ACHN (cell line): ENCODE measurements around the gene PRKG1.

ENCODE experiments used
- DNase-seq: peaks from one replicate; pipeline ENCODE4 v3.0.0-alpha.2; 2015
- in situ Hi-C: cut with HindIII; loops from 2 replicates; pipeline ENCODE4 v1.10.0; 2017; ENCODE audit warnings: low sequenced_read_pairs, low pct_ligation_motif_present, low pct_unique_long_range_greater_than_20kb

The PRKG1 gene

DNA sequence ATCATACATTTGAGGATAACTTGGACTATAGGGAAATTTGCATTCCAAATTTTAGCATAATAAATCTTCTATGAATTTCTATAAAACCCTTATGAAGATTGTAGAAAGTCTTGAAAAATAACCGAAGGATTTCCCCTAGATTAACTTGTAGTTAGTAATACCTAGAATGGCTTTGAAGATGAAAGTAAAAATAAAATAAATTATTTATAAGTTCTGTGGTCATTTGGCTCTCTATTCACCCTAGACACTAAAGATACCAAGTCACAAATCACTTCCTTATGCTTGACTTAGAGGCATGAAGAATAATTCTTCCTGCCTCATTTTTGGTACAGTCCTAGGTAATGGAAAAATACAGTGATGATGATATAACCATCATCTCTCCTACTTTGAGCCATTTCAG, 545.8 kb downstream of the PRKG1 start:
- in situ Hi-C loops: no loop called here
- no peak for DNase-seq

DNA sequence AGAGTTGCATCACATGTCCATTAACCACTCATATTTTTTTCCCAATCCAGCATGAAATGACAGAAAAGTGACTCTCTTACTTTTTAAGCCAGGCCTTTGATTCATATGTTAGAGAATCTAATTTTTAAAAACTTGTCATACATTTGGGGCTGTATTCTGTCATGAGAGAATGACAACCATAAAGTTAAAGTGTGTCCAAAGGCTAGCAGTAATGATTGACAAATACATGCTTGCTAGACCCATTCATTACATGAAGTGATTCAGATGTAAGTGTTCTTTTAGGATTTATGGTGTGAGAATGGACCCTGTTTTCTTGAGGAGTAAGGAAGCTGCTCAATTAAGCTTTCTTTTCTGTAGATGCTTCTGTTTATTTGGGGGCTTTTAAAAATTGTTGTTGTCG, 549.7 kb downstream of the PRKG1 start:
- no peak for DNase-seq
- in situ Hi-C loops: no loop called here

DNA sequence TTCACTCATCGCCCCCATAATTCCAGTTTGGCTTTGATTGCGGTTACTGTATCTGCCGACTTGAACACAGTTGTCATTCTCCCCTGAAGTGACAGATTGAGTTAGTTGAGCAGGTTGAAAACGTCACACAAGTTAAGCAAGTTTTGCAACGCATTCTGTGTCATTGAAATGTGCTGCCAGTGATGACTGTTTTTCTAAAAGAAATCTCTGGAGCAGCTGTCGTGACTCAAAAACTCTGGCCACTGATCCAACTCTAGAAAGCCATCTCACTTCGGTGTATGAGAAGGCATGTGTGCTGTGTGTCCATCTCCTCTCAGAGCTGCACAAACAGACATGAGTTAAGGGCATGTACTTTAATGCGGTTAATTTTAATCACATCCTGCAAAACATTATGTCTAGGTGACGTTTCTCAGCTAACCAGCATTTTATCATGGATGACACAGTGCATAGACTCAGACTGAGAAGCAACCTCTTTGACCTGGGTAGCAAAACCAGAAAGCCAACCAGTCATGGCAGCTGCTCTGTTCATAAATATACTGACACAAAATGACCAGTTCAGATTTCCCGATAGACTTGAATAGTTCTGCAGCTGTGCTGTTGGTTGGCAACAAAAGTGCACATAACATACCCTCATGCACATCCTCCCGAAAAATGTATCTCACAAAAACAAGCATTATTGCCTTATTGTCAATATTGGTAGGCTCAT, 555.8 kb downstream of the PRKG1 start:
- DNase-seq: no peak
- in situ Hi-C loops: no loop called here

DNA sequence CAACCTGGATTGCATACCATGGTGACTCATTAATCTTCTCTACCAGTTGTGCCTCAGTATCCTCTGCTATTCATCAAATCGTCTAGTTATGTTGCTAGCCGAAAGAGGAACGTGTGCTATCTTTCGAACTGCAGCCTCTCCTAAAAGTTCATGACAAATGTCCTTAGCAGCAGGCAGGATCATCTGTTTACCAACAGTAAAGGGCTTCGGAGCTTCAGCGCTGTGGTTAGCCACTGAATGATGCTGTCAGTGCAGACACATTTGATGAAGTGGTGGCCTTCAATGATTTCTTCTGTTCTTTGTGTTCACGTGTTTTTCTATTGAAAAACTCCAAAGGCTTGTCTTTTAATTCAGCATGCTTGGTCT, 556.3 kb downstream of the PRKG1 start:
- in situ Hi-C loops: no loop called here

DNA sequence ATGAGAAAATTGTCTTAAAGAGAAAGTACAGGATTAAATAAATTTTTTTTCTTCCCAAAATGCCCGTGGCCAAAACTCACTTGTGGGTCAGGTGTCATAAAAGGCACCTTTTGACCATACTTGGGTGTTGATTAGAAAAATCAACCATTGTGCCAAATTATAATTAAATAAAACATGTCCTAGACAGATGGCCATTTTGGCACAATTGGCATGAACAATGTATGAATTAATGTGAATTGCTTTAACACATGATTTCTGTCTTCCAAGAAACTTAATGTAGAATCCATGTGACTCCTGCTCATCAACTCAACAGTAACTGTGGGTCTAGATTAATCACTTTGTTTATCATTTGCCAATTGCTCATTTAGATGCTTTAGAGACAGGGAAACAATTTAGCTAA, 561.1 kb downstream of the PRKG1 start:
- in situ Hi-C loops: no loop called here
- DNase-seq: no peak

More for the DNA sequence above, 556.3 kb downstream of the PRKG1 start:
- no peak for DNase-seq

DNA sequence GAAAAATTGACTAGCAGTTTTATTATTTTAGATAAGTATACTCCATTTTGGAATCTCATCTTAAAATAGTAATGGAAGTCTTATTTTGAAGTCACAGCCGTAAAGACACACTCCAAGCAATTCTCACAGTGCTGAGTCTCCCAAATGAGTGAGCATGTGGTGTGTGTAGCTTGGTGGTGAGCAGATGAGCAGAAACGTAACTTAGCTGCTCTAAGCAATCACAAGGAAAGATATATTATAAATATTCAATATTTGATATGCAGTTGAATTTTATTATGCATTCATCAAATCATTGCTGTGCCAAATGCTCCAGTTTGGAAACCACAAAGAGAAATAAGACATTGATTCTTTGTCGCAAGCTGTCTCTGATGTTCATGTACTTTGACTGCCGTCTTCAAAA, 563.9 kb downstream of the PRKG1 start:
- DNase-seq: no peak
- in situ Hi-C loops: no loop called here

DNA sequence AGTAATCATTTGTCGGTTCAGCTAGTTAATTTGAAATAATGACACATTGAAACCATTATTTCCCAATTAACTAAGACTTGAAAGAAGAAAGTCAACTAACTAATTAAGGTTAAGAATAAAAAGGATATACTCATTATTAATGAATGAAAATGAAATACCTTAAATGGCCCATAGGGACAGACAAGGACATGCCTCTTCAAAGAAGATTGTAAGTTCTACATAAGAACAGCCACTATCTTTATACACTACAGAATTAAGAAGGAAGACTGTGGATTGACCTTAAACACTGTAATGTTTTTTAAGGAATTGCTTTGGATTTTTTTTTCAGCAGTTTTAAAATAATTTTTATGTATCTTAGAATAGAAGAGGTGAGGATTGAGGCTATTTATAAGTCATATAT, 564.5 kb downstream of the PRKG1 start:
- DNase-seq: no peak
- in situ Hi-C loops: no loop called here

DNA sequence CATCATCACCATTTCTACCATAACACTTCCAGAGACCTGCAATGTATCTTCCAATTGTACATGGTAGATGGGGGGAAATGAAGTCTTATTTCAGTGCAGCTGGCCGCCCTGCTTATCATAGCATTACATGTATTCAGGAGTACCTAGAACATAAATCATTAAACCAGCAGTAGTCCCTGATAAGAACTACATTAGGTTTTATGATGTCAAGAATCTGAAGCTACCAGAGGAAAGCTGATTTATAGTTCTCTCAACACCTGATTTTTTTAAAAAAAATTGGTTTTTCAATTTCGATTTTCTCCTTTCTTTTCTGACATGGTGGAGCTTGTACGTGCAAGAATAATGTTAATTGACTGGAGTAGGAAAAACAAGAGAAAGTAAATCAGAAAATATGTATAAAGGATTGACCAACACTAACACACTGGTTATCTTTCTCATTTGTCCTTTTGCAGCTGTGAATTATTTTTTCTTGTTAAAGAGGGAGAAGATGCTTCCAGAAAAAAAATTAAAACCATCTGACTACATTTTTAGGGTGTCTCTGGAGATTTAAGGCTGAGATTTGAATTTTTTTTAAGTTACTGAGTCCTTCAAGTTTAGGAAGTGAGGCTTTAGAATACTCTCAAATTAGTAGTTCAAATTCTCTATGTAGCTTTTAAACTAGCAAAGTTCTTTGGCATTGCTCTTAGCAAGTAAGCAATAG, 566.0 kb downstream of the PRKG1 start:
- in situ Hi-C loops: no loop called here
- DNase-seq: no peak

DNA sequence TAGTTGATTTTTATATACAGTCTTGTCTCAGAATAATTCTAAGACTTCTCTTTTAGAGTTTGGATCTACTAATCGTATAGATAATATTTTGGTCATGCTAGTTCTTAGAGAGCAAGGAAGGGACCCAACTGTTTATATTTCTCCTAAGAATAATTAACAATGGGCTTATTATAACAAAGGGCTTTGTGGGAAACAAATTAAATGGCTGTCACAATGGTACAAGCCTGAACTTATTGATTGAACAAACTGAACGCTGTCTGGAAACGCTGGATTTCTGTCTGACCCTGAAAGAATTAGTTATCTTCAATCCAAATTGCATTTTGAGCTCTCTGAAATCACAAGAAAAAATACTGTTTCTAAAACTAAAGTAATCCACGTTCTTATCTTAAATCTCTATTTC, 568.3 kb downstream of the PRKG1 start:
- no peak for DNase-seq
- in situ Hi-C loops: no loop called here

DNA sequence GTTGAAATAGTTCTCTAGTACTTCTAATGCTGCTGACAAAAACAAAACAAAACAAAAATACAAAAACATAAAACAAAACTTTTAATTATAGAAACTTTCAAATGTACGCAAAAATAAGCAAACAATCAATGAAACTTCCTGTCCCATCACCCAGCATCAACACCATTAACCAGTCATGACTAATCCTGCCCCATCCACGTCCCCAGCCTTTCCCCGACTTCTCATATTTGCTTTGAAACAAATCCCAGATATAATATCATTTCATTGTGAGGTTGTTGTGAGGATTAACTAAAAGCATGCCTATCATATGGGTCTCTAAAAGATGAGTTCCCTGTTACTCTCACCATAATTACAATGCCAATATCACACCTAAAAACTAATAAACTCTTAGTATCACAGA, 569.4 kb downstream of the PRKG1 start:
- no peak for DNase-seq
- in situ Hi-C loops: no loop called here

DNA sequence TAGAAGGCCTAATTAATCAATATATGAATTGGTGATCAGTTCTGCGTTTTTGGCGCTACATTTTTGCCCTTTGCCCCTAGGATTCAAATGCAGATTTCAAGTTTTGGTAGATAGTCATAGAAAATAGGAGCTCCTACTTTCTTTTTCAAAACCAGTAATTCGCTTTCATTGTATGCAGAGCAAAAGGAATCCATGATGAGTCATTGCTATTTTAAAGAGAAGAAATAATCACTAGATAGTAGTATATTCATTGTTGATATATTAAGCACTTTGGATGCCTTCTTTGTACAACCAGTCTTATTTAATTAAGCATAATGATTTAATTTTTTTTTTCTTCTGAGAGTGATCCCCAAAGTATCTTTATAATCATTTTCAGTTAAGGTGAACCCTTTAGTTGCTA, 574.8 kb downstream of the PRKG1 start:
- DNase-seq: no peak
- in situ Hi-C loops: no loop called here

DNA sequence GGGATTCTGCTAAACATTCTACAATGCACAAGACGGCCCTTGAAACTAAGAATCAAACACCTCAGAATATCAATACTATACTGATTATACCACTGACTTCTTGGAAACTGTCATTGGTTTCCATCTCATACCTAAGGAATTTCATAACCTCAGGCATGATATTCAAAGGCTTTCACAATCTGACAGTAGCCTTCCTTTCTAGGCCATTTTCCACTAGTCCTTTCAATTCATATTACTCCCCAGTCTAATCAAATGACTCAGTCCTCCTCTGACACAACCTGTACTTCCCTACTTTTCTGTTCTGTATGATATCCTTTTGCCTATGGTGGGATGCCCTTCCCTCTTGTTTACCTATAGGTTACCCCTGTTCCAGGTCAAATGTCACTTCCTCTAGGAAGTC, 576.8 kb downstream of the PRKG1 start:
- in situ Hi-C loops: no loop called here
- DNase-seq: no peak

DNA sequence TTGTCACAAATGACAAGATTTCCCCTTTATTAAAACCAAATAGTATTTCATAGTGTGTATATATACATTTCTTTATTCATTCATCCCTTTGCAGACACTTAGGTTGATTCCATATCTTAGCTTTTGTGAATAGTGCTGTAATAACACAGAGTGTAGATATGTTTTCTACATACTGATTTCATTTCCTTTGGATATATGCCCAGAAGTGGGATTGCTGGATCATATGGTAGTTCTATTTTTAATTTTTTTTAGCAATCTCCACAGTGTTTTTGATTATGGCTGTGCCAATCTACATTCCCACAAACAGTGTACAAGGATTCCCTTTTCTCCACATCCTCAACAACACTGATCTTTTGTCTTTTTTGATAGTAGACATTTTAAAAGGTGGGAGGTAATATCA, 578.7 kb downstream of the PRKG1 start:
- in situ Hi-C loops: no loop called here
- no peak for DNase-seq

DNA sequence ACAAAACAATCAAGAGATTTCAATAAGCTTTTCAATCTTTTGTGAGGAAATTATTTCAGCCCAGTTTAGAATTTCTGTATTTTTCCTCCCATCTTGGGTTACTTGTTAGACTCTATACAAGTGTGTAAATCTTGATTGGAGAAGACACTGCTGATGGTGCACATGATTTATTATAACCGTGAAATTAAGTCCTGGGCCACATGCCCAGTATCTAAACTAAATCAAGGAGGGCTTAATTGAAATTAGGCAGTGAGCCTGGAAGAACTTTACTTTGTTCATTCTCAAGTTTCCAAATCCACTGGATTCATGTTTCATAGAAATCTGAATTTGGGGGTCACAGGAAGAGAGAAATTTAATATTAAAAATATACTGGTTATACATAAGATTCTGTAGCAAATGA, 580.6 kb downstream of the PRKG1 start:
- in situ Hi-C loops: no loop called here
- no peak for DNase-seq

DNA sequence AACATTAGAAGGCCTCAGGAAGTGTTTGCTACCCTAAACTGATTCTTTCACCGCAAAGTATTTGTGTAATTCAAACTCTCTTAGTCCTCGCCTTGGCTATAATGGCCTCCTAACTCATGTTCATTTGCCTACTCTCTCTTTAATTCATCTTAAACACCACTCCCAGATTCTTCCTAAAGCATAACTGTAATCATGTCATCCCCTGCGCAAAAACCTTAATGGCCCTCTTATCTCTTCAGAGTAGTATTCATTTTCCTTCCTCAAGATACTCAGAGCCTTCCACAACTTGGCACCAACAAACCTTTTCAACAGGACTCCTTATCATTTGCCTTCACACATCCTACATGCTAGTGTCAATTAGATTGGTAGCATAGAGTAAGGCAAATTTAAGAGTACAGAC, 582.2 kb downstream of the PRKG1 start:
- DNase-seq: no peak
- in situ Hi-C loops: no loop called here

DNA sequence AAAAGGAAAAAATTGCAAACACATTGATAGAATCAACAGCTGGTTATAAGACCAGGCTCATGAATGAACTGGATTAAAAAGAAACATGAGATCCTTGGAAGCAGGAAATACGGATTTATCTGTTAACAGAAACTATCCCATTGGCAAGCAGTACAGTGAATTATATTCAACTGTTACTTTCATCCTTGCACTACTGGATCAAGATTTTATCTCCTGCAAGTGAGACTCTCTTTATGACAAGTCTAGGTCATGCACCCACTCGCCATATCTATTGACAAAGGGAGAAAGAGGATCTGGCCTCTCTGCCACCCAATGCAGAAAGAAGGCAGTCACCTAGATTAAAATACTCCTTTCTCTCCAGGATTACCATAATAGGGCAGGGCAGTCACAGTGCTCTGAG, 583.7 kb downstream of the PRKG1 start:
- in situ Hi-C loops: no loop called here
- DNase-seq: no peak

DNA sequence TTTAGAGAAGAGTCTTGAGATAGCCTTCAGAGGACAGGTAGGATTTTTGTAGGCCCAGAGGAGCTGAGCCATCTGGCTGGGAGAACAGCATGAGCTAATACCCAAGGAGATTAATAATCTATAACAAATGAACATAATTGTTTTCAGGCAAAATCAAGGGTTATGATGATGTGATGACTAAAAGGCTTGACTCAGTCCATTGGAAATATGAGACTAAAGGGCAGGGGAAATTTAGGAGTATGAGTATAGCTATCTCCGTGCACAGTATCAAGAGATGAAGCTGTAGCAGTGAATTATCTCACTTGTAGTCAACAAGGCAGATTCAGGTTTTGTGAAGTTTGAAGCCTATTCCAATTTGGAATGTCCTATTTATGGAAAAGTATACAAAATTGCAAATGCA, 585.1 kb downstream of the PRKG1 start:
- in situ Hi-C loops: no loop called here
- no peak for DNase-seq

DNA sequence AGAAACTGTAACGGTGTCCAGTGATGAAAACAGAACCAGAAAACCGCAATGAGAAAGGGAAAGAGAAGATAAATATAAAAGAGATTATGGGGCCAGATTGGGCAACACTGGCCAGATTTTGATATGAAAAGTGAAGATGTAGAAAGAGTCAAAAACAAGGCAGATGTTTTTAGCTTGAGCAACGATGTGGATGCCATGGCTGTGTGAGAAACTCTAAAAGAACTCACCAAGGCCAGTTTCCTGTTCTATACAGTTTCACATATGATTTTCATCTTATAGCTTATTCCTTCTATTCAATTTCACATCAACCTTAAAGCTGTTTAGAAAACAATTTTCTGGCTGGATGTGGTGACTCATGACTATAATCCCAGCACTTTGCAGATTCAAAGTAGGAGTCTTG, 588.8 kb downstream of the PRKG1 start:
- no peak for DNase-seq
- in situ Hi-C loops: no loop called here

DNA sequence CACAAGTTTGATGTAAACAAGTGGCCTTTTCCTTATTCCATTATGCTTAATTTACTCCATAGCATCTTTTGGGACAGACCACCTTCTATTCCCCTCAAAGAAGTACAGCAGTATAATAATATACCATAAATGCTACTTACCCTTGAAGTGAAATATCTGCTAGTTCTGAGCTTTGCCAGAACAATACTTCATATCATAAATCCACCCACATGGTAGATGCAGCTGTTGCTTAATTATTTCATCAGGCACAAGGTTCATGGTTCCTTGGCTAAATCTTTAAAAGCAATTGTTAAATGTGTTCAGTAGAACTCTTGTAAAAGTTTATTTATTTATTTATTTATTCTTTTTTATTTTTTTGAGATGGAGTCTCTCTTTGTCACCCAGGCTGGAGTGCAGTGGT, 592.2 kb downstream of the PRKG1 start:
- in situ Hi-C loops: no loop called here
- no peak for DNase-seq

DNA sequence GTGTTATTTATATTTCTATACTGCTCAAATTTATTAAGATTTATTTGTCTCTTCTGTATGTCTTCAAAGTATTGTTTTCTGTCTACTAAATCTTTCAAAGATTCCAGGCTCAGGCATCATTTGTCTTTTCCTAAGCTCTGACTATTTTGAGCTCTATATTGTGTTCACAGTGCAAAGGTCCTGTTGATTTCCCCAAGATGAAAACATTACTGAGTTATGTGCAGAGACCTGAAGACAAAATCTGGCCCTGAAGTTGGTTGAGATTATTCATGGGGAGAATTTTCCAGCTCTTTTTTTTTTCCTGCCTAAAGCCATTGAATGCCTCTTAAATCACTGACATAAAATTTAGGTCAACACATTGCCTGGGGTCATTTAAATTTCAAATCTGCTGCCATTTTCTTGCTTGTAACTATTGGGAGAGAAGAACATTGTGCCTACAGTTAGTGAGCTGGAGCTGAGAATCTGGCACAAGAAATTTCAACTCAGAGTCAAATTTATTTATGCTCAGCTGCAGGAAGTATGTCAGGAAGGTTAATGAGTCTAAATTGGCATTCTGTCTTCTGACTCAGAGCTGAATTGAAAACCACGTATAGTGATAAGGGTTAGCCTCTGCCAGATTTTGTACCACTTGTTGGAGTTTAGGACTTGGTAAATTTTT, 593.5 kb downstream of the PRKG1 start:
- in situ Hi-C loops: no loop called here
- DNase-seq: no peak
